GM18505 (cell line): ENCODE results near the gene DNHD1.

ENCODE experiments used
- ATAC-seq: cut with Tn5 transposase; IDR thresholded peaks from one replicate; pipeline ENCODE4 v1.9.1; 2021; ENCODE audit not compliant: unreplicated experiment
- POLR2A ChIP-seq: IDR thresholded peaks from 4 replicates; pipeline ENCODE4 v1.6.1; 2011; ENCODE audit warnings: borderline replicate concordance; ENCODE audit not compliant: insufficient read depth, insufficient read length; ENCODE audit errors: extremely low read depth

Gene DNHD1

DNA sequence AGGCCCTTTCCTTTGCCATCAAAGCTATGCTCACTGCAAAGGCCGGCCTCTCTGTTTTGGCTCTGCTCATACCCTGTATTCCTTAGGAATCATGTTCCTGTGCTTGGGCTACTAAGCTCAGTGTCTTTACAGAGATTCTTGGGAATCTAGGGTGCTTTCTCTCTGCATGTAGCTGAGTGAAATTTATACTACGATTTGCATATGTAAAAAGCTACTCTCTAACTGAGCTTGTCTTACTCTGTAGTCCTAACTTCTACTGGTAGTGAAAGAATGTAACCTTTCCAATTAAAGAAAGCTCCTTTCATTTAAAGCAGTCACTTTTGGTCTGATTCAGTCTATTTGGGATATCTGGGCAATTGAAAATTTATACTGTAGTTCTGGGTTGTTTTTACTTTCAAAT lies 32.2 kb downstream of the DNHD1 start:
- no peak for TF ChIP-seq POLR2A
- no peak for ATAC-seq

- TF ChIP-seq POLR2A: no peak
- ATAC-seq: no peak
These were observed 33.8 kb downstream of the DNHD1 start for GRCh38 chr11:6530848-6531247.

GRCh38 chr11:6531267-6531752 lies 34.2 kb downstream of the DNHD1 start:
- ATAC-seq: no peak

DNA sequence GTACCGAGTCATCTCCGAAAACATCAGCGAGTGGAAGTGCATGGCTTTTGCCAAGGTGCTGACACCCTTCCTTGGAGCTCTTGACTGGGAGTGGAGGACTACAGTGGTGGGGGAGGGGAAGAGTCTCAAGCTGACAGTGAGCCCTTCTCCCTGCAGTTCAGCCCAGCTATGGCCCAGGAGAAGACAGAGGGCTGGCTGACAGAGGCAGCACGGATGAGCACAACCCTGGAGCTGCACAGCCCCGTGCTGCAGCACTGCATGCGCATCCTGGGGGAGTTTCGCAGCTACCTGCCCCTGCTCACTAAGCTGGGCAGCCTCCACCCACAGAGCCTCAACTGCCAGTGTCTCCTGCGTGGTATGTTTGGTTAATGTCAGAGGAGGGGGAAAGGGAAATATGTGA lies 41.4 kb downstream of the DNHD1 start:
- ATAC-seq: no peak
- no peak for TF ChIP-seq POLR2A

More at GRCh38 chr11:6531267-6531752, 34.2 kb downstream of the DNHD1 start:
- no peak for TF ChIP-seq POLR2A

GRCh38 chr11:6538945-6539344 lies 41.9 kb downstream of the DNHD1 start:
- ATAC-seq: no peak
- TF ChIP-seq POLR2A: no peak

- TF ChIP-seq POLR2A: no peak
- no peak for ATAC-seq
These were observed 42.7 kb downstream of the DNHD1 start for GRCh38 chr11:6539748-6540268.

GRCh38 chr11:6541356-6541755 lies 44.3 kb downstream of the DNHD1 start:
- ATAC-seq: no peak
- TF ChIP-seq POLR2A: no peak

- no peak for ATAC-seq
These were observed 45.6 kb downstream of the DNHD1 start for GRCh38 chr11:6542727-6543126.

DNA sequence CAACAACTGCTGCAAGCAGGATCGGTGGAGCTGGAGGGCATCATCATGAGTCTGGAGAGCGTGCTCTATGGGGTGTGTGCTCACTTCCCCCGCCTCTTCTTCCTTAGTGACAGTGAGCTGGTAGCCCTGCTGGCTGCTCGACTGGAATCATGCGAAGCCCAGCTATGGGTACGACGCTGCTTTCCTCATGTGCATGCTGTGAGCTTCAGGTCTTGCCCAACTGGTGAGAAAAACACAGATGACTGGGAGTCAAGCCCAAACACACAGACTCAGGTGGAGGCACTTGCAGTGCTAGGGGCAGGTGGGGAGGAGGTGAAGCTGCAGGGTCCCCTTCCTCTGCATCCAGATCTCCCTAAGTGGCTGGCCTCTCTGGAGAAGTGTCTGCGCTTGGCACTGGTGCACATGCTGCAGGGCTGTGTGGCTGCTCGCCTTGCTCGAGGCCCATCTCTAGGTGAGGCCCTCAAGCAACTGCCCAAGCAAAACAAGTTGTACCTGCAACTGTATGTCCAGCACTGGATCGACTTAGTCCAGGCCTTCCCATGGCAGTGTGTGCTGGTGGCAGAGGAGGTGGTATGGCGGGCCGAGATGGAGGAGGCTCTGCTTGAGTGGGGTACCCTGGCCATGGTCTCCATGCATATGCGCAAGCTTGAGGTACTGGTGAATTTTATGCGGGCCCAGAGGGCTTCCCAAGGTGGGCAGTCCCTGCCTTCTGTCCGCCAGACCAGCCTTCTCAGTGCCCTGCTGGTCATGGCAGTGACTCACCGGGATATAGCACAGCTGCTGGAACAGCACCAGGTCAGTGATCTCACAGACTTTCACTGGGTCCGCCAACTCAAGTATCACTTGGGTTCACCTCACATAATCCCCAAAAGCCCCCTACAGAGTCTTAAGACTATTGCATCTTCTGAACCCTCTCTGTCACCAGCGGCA lies 48.1 kb downstream of the DNHD1 start:
- no peak for TF ChIP-seq POLR2A
- no peak for ATAC-seq

More at GRCh38 chr11:6542727-6543126, 45.6 kb downstream of the DNHD1 start:
- no peak for TF ChIP-seq POLR2A

- no peak for TF ChIP-seq POLR2A
- ATAC-seq: no peak
These were observed 49.0 kb downstream of the DNHD1 start for GRCh38 chr11:6545917-6546605.

- no peak for TF ChIP-seq POLR2A
- no peak for ATAC-seq
These were observed 49.7 kb downstream of the DNHD1 start for GRCh38 chr11:6546735-6547134.

DNA sequence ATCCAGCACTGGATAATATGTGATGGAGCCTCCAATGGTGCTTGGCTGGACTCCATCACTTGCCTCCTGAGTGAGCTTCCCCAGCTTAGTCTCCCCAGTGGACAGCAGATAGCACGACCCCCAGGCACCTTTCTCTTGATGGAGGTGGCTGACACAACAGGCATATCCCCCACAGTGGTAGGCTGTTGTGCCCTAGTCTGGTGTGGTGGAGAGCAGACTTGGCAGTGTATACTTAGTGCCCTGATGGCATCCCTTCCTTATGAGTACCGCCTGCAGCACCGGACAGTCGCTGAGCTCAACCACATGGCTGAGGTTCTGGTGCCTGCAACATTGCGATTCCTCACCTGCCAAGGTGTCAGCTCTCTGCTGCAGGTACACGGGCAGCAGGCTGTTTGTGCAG lies 50.1 kb downstream of the DNHD1 start:
- TF ChIP-seq POLR2A: no peak
- ATAC-seq: no peak

- no peak for ATAC-seq
- no peak for TF ChIP-seq POLR2A
These were observed 51.0 kb downstream of the DNHD1 start for GRCh38 chr11:6548121-6548520.
